ENCODE data around the gene SLC2A1.

- TF ChIP-seq CTCF (IDR thresholded peaks at IDR 0.05), result no peak
- no peak for TF ChIP-seq POLR2A (IDR thresholded peaks at IDR 0.05)
Observed at GRCh38 chr1:42973799-42974198, 15.1 kb upstream of the SLC2A1 start.
